ENCODE results near the gene C16orf92. TPM values are rescaled to one million over a fixed set of nuclear protein-coding genes. Genes with fewer than 3 reads are reported as not detected.

Gene C16orf92
- total RNA-seq, 2 donors from 2014 or later, result not detected

DNA sequence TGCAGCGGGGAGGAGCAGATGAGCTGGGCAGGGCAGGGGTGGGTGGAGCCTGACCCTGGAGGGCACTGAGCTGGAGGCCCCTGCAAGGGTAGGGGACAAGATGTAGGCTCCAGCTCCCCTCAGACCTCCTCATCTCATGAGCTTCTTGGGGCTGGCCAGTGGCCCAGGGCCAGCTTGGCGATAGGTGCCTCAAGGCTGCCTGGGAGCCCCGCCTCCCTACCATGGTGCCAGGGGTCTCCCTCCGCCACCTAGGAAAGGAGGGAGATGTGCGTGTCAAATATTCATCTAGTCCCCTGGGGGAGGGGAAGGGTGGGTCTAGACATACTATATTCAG is 31.5 kb upstream of the C16orf92 start:
- Histone ChIP-seq H3K4me1 (replicated peaks) (peaks cover 6% of the 10 kb centered on the region), H3K4me3 (no peak overlapping the region), H3K9me3 (no peaks in the 10 kb centered on the region), H3K27me3 (replicated peaks; ENCODE audit: insufficient read depth) (no peaks in the 10 kb centered on the region), H3K36me3 (peaks cover 6 to 20% of the 10 kb centered on the region in 2 donors), H3K27ac (no peak overlapping the region)
- WGBS, result 76% methylated on average over 5 of the region's 5 CpGs
- intact Hi-C loops (cut with DNase I), result loop anchor here (10.0 kb wide), 1 partner anchor 67 kb away; the partner anchor contains the start of gene KCTD13
- no peak for DNase-seq (ENCODE audit: low spot score)
- no peak for TF ChIP-seq CTCF (IDR thresholded peaks at IDR 0.05)
- TF ChIP-seq POLR2AphosphoS5 (IDR thresholded peaks at IDR 0.05), result no peak
- TF ChIP-seq POLR2A (IDR thresholded peaks at IDR 0.05), result no peak

DNA sequence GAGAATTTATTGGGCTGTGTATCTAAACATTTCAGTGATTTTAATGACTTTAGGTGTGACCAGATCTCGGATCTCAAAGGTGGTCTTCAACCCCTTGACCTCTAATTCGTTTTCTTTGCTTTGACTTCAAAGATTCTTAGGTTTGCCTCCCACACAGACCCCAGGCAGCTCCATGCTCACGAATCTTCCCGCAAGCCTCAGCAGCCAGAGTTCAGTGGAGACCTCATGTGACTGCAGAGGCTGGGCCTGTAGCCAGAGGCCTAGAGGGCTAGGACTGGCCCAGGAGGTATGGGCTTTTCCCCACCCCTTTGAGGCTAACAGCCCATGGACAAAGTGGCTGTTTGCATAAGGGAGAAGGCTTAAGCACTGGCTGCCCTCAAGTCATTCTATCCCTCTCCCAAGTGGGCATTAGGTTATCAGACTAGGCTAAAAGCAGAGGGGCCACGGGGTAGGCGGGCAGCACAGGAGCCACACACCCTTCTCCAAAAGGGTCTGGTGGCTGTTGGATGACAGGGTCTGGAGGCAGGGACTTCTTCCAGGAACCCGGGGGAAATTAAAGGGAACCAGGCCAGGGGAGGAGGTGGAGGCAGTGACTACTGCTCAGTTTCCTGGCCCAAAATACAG is 30.5 kb upstream of the C16orf92 start:
- peaks cover 10% of the 10 kb centered on the region for H3K4me1 ChIP-seq (replicated peaks)
- H3K27me3 ChIP-seq (replicated peaks; ENCODE audit: insufficient read depth), result no peaks in the 10 kb centered on the region
- 47% methylated on average over 7 of the region's 7 CpGs for WGBS
- H3K4me3 ChIP-seq, result no peak overlapping the region
- TF ChIP-seq CTCF (IDR thresholded peaks at IDR 0.05) (no peak), POLR2A (IDR thresholded peaks at IDR 0.05) (no peak), POLR2AphosphoS5 (IDR thresholded peaks at IDR 0.05) (no peak)
- DNase-seq (ENCODE audit: low spot score), result no peak
- H3K9me3 ChIP-seq, result no peaks in the 10 kb centered on the region
- H3K36me3 ChIP-seq, result peaks cover 0 to 11% of the 10 kb centered on the region in 2 donors
- intact Hi-C loops (cut with DNase I), result loop anchor here (10.0 kb wide), 1 partner anchor 68 kb away; the partner anchor contains the start of gene KCTD13
- H3K27ac ChIP-seq, result no peak overlapping the region

DNA sequence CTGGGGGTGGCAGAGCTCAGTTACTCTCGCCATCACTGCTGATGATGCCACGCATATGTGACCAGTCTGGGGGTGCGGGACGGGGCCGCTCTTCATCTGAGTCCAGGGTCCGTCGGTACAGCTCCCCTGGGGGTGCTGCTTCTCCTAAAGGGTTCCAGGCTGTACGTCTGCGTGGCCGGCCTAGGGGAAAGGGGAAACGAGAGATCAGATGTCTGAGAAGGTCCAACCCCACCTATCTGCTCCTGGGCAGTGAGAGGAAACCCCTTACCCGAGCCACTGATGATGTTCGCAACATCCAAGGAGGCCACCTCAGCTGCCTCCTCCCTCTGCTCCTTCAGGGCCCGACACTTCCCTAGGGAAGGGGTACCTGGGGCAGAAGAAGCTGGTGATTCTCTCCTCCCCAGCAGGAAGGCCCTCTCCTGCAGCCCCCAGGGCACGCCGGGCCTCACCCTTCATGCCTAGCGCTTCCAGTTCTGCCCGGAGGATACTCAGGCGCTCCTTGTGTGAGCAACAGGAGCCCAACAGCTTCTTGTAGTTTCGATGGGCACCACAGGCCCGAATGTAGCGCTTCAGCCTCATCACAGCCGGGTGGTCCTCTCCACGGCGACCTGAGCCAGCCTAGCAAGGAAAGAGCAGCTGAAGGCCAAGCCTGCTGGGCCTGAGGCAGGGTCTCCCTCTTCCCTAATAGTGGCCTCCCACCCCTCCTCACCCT is 29.7 kb upstream of the C16orf92 start:
- Histone ChIP-seq H3K27me3 (replicated peaks; ENCODE audit: insufficient read depth) (no peaks in the 10 kb centered on the region), H3K27ac (no peak overlapping the region), H3K9me3 (no peaks in the 10 kb centered on the region), H3K4me3 (no peak overlapping the region), H3K4me1 (replicated peaks) (peaks cover 10% of the 10 kb centered on the region), H3K36me3 (peaks cover 0 to 6% of the 10 kb centered on the region in 2 donors)
- intact Hi-C loops (cut with DNase I), result loop anchor here (10.0 kb wide), 1 partner anchor 69 kb away; the partner anchor contains the start of gene KCTD13
- WGBS, result 87% methylated on average over 25 of the region's 25 CpGs
- DNase-seq (ENCODE audit: low spot score), result no peak
- no peak for TF ChIP-seq POLR2AphosphoS5 (IDR thresholded peaks at IDR 0.05)
- no peak for TF ChIP-seq CTCF (IDR thresholded peaks at IDR 0.05)

DNA sequence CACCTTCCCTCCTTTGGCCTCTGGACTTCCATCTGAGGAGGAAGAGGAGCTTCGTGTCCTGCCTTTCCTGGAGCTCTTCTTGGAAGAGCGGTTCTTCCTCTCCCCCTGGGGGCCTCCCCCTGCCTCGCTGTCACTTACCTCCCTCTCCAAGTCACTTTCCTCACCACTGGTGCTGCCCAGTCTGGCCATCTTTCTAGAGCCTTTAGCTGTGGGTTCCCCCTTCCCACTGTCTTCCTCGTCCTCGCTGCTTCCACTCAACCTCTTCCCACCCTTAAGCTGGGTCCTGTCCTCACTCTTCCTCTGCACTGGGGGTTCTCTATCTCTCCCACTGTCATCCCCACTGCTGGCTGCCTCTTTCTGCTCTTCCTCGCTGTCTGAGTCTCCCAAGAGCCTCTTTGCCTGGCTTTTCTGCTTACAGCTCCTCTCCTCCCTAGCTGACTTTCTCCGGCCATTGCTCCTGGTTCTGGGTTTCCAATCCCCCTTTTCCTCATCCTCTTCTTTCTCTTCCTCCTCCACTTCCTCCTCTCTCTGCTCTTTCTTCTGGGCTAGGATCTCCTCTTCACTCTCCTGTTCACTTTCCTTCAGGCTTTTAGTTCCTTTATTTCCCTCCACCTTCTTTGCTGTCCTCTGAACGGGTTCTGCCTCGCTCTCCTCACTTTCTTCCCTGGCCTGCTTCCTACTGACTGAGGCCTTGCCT is 28.9 kb upstream of the C16orf92 start:
- no peak overlapping the region for H3K4me3 ChIP-seq
- no peaks in the 10 kb centered on the region for H3K27me3 ChIP-seq (replicated peaks; ENCODE audit: insufficient read depth)
- intact Hi-C loops (cut with DNase I), result loop anchor here (10.0 kb wide), 1 partner anchor 69 kb away; the partner anchor contains the start of gene KCTD13
- DNase-seq (ENCODE audit: low spot score), result no peak
- no peak overlapping the region for H3K27ac ChIP-seq
- peaks cover 10% of the 10 kb centered on the region for H3K4me1 ChIP-seq (replicated peaks)
- peaks cover 0 to 6% of the 10 kb centered on the region in 2 donors for H3K36me3 ChIP-seq
- H3K9me3 ChIP-seq, result no peaks in the 10 kb centered on the region
- TF ChIP-seq POLR2A (IDR thresholded peaks at IDR 0.05), result no peak
- no peak for TF ChIP-seq POLR2AphosphoS5 (IDR thresholded peaks at IDR 0.05)
- TF ChIP-seq CTCF (IDR thresholded peaks at IDR 0.05), result no peak
- WGBS, result 81% methylated on average over 9 of the region's 9 CpGs
